ENCODE results near the gene TSPAN10. TPM values are rescaled to one million over a fixed set of nuclear protein-coding genes. Genes with fewer than 3 reads are reported as not detected.
"Not testable (repeated sequence)": the region's sequence is repeated elsewhere in the genome, so short reads cannot be mapped to it uniquely, and the experiment has no call there.

Gene TSPAN10
- total RNA-seq, 1 experiment from 2014 or later, result 0.49 TPM

- H3K36me3 ChIP-seq, result peaks cover 6% of the 10 kb centered on the region
- no peak overlapping the region for H3K4me3 ChIP-seq
- H3K4me1 ChIP-seq, result peaks cover 12% of the 10 kb centered on the region
- no peak for DNase-seq
- H3K9me3 ChIP-seq (replicated peaks), result no peaks in the 10 kb centered on the region
- no peak overlapping the region for H3K27ac ChIP-seq
- no peaks in the 10 kb centered on the region for H3K27me3 ChIP-seq
Measured at GRCh38 chr17:81664051-81664470, 27.1 kb downstream of the TSPAN10 start.

- Histone ChIP-seq H3K36me3 (peaks cover 18% of the 10 kb centered on the region), H3K9me3 (replicated peaks) (no peaks in the 10 kb centered on the region), H3K27ac (peak overlapping the region; percentile 76), H3K4me3 (peak overlapping the region; percentile 87), H3K27me3 (no peaks in the 10 kb centered on the region), H3K4me1 (peaks cover 12% of the 10 kb centered on the region)
- DNase-seq, result peak; percentile 55 to 61
Measured at GRCh38 chr17:81665205-81666091, 28.5 kb downstream of the TSPAN10 start.

GRCh38 chr17:81666092-81666341 is 29.0 kb downstream of the TSPAN10 start:
- Histone ChIP-seq H3K4me1 (peaks cover 12% of the 10 kb centered on the region), H3K4me3 (peak overlapping the region; percentile 87), H3K27ac (peak overlapping the region; percentile 76), H3K27me3 (no peaks in the 10 kb centered on the region), H3K36me3 (peaks cover 23% of the 10 kb centered on the region), H3K9me3 (replicated peaks) (no peaks in the 10 kb centered on the region)
- peak; percentile 80 to 82 for DNase-seq

- H3K4me3 ChIP-seq, result peak within 1 kb of the TSS; percentile 87
- peak within 1 kb of the TSS; percentile 76 for H3K27ac ChIP-seq
- H3K36me3 ChIP-seq, result peaks cover 28% of the 10 kb centered on the region
Measured at GRCh38 chr17:81666342-81667191, 29.6 kb downstream of the TSPAN10 start, which contains the start of the genes CCDC137 and OXLD1. Gene CCDC137, plus strand, starts transcription at chr17:81666737. Its CDS starts 30 bp downstream, at chr17:81666767. Gene OXLD1, minus strand, starts transcription at chr17:81666605. Its CDS starts 28 bp downstream, at chr17:81666577.

GRCh38 chr17:81667754-81668153 is 30.8 kb downstream of the TSPAN10 start:
- no peak overlapping the region for H3K27ac ChIP-seq
- no peaks in the 10 kb centered on the region for H3K9me3 ChIP-seq (replicated peaks)
- peak overlapping the region; percentile 87; the same call in 1 of the 2 replicates for H3K4me3 ChIP-seq
- no peaks in the 10 kb centered on the region for H3K27me3 ChIP-seq
- H3K4me1 ChIP-seq, result peaks cover 12% of the 10 kb centered on the region
- peaks cover 37% of the 10 kb centered on the region for H3K36me3 ChIP-seq
- DNase-seq, result peak in 1 of 2 experiments; percentile 44

More at GRCh38 chr17:81666342-81667191, 29.6 kb downstream of the TSPAN10 start, which contains the start of the genes CCDC137 and OXLD1:
- peak; percentile 99 to 100 for DNase-seq
- Histone ChIP-seq H3K4me1 (peaks cover 12% of the 10 kb centered on the region), H3K9me3 (replicated peaks) (no peaks in the 10 kb centered on the region), H3K27me3 (no peaks in the 10 kb centered on the region)

- Histone ChIP-seq H3K4me1 (peaks cover 4% of the 10 kb centered on the region), H3K27me3 (no peaks in the 10 kb centered on the region), H3K36me3 (peaks cover 61% of the 10 kb centered on the region), H3K27ac (no peak overlapping the region), H3K4me3 (no peak overlapping the region), H3K9me3 (replicated peaks) (no peaks in the 10 kb centered on the region)
- DNase-seq, result peak in 1 of 2 experiments; percentile 40
Measured at GRCh38 chr17:81672504-81672903, 35.5 kb downstream of the TSPAN10 start.

GRCh38 chr17:81672954-81673353 is 36.0 kb downstream of the TSPAN10 start:
- H3K27ac ChIP-seq, result no peak overlapping the region
- DNase-seq, result peak in 1 of 2 experiments; percentile 10
- peaks cover 61% of the 10 kb centered on the region for H3K36me3 ChIP-seq
- no peak overlapping the region for H3K4me3 ChIP-seq
- no peaks in the 10 kb centered on the region for H3K4me1 ChIP-seq
- no peaks in the 10 kb centered on the region for H3K9me3 ChIP-seq (replicated peaks)
- no peaks in the 10 kb centered on the region for H3K27me3 ChIP-seq

GRCh38 chr17:81673561-81674258 is 36.7 kb downstream of the TSPAN10 start:
- Histone ChIP-seq H3K27ac (no peak overlapping the region), H3K4me1 (no peaks in the 10 kb centered on the region), H3K4me3 (no peak overlapping the region), H3K27me3 (no peaks in the 10 kb centered on the region), H3K36me3 (peaks cover 56% of the 10 kb centered on the region), H3K9me3 (replicated peaks) (no peaks in the 10 kb centered on the region)
- DNase-seq, result no peak

GRCh38 chr17:81675515-81676221 is 38.7 kb downstream of the TSPAN10 start:
- DNase-seq, result peak; percentile 50 to 57
- not testable (repeated sequence) for H3K9me3 ChIP-seq (replicated peaks); H3K27ac ChIP-seq; H3K4me1 ChIP-seq; H3K27me3 ChIP-seq; H3K4me3 ChIP-seq
- H3K36me3 ChIP-seq, result peaks cover 41% of the 10 kb centered on the region

GRCh38 chr17:81676906-81677305 is 39.9 kb downstream of the TSPAN10 start:
- peaks cover 36% of the 10 kb centered on the region for H3K36me3 ChIP-seq

GRCh38 chr17:81680150-81680549 is 43.2 kb downstream of the TSPAN10 start:
- Histone ChIP-seq H3K4me1 (peaks cover 28% of the 10 kb centered on the region), H3K4me3 (no peak overlapping the region), H3K36me3 (peaks cover 9% of the 10 kb centered on the region), H3K27me3 (no peaks in the 10 kb centered on the region), H3K9me3 (replicated peaks) (no peaks in the 10 kb centered on the region), H3K27ac (no peak overlapping the region)
- DNase-seq, result peak in 1 of 2 experiments; percentile 41

More at GRCh38 chr17:81676906-81677305, 39.9 kb downstream of the TSPAN10 start:
- Histone ChIP-seq H3K4me3 (no peak overlapping the region), H3K27me3 (no peaks in the 10 kb centered on the region), H3K9me3 (replicated peaks) (no peaks in the 10 kb centered on the region), H3K4me1 (peaks cover 13% of the 10 kb centered on the region), H3K27ac (no peak overlapping the region)
- DNase-seq, result no peak

- Histone ChIP-seq H3K4me1 (peaks cover 28% of the 10 kb centered on the region), H3K36me3 (peaks cover 12% of the 10 kb centered on the region), H3K9me3 (replicated peaks) (no peaks in the 10 kb centered on the region), H3K27me3 (no peaks in the 10 kb centered on the region), H3K27ac (peak overlapping the region; percentile 2; the same call in 1 of the 2 replicates), H3K4me3 (peak overlapping the region; percentile 84)
- peak; percentile 89 to 91 for DNase-seq
Measured at GRCh38 chr17:81681672-81682071, 44.7 kb downstream of the TSPAN10 start.

- peak in 1 of 2 experiments; percentile 62 for DNase-seq
- Histone ChIP-seq H3K36me3 (peaks cover 15% of the 10 kb centered on the region), H3K4me1 (peaks cover 28% of the 10 kb centered on the region), H3K4me3 (peak overlapping the region; percentile 84), H3K9me3 (replicated peaks) (no peaks in the 10 kb centered on the region), H3K27ac (peak overlapping the region; percentile 51), H3K27me3 (no peaks in the 10 kb centered on the region)
Measured at GRCh38 chr17:81682565-81683207, 45.7 kb downstream of the TSPAN10 start.

Data from SJCRH30 (cell line).